GM19463 (cell line): ENCODE results near the gene GUCY2F.

Source experiments
- ATAC-seq: cut with Tn5 transposase; IDR thresholded peaks from one replicate; pipeline ENCODE4 v1.9.1; 2021; ENCODE audit warnings: mild to moderate bottlenecking, moderate library complexity; ENCODE audit not compliant: unreplicated experiment

The GUCY2F gene

GRCh38 chrX:109344678-109345077, 137.2 kb downstream of the GUCY2F start:
- ATAC-seq, result no peak

GRCh38 chrX:109344101-109344500, 137.8 kb downstream of the GUCY2F start:
- ATAC-seq, result no peak

- ATAC-seq, result no peak
Measured at GRCh38 chrX:109343671-109344070, 138.2 kb downstream of the GUCY2F start.

GRCh38 chrX:109336141-109336540, 145.7 kb downstream of the GUCY2F start:
- ATAC-seq, result no peak

- ATAC-seq, result no peak
Measured at GRCh38 chrX:109327251-109327650, 154.6 kb downstream of the GUCY2F start.
